Activated naive CD4-positive, alpha-beta T cell treated with anti-CD3 and anti-CD28 coated beads, Interleukin-2, amount 50 U/mL, for 72 hours (primary cell): ENCODE data around the gene HLA-DQB1. TPM values are rescaled to one million over a fixed set of nuclear protein-coding genes. Genes with fewer than 3 reads are reported as not detected.
A peak's percentile ranks its signal among the peaks of the same experiment; 100 is the strongest.
"Not testable (repeated sequence)": the region's sequence is repeated elsewhere in the genome, so short reads cannot be mapped to it uniquely, and the experiment has no call there.

Experiments used
- ATAC-seq, 2 donors: fragments of 150-1000 bp; cut with Tn5 transposase; 2 replicates each; pipeline ENCODE4 v1.10.0; 2021; ENCODE audit warnings: mild to moderate bottlenecking in 2 of 2, moderate library complexity in 2 of 2
- DNase-seq, 2 donors: peaks; one replicate each; pipeline ENCODE4 v3.0.0; 2021 to 2022; ENCODE audit warnings: low spot score in 2 of 2
- H3K27ac Mint-ChIP-seq, 2 donors: one replicate each; pipeline ENCODE4 v1.8.0; 2022; ENCODE audit warnings: mild to moderate bottlenecking in 2 of 2, mixed read lengths in 2 of 2
- H3K36me3 Mint-ChIP-seq, 2 donors: one replicate each; pipeline ENCODE4 v1.8.0; 2022; ENCODE audit warnings: mixed read lengths in 2 of 2
- H3K9me3 Mint-ChIP-seq, 2 donors: one replicate each; pipeline ENCODE4 v1.8.0; 2022; ENCODE audit warnings: mixed read lengths in 2 of 2
- total RNA-seq, 2 donors: library from RNA; stranded (reverse); gene quantifications; one replicate each; pipeline ENCODE4 v1.2.3, GENCODE V29; 2022

The HLA-DQB1 gene
- total RNA-seq, 2 donors from 2014 or later = 34.7 TPM; not detected in 1

- no peak for DNase-seq
- Mint-ChIP-seq H3K27ac (no peak overlapping the region), H3K36me3 (no peaks in the 10 kb centered on the region), H3K9me3 (no peaks in the 10 kb centered on the region)
- ATAC-seq = no peak
Observed at GRCh38 chr6:32641122-32641521, 25.3 kb downstream of the HLA-DQB1 start.

DNA sequence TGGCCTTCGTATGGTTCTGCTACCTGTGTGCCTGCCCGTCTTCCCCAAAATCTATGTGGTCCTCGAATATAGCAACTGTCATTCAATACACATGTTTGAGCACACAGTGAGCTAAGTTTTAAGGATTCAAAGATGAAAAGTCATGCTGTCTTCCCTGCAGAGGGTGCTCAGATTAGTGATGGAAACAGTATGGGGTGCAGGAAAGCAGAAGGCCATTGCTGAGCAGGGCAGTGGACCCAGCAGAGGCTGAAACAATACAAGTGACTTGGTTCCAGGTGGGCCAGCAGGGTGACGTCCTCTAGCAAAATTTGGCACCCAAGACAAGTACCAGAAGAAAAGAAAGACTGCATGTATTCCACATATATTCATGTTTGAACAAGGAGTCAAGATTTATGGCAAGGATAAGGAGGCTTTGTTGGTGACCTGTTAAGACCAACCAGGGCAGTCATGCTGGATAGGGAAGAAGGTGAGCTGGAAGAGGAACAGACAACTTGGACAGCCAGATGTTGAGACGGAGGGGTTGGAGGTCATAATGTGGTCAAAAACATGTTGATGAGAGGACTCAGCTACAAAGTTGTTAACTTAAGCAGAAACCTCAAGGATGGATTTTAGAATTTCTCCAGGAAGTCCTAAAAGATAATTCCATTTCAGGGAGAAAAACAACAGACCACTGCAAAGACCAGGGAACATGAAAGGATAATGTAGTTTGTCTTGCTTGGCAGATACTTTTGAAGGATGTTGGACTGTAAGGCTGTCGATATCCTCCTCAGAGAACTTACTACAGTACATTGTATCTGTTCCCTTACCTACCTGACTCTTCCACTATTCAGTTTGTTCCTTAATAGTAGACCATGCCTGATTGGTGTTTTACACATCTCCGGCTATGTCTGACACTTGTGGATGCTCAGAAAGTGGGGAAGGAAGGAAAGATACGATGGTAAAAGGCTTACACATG, 26.7 kb downstream of the HLA-DQB1 start:
- Mint-ChIP-seq H3K27ac (peak overlapping the region in 1 of 2 donors; percentile 50), H3K9me3 (no peaks in the 10 kb centered on the region), H3K36me3 (no peaks in the 10 kb centered on the region)
- ATAC-seq (no peak), DNase-seq (no peak)

- Mint-ChIP-seq H3K9me3 (no peaks in the 10 kb centered on the region), H3K36me3 (no peaks in the 10 kb centered on the region), H3K27ac (peak overlapping the region in 1 of 2 donors; percentile 23)
- DNase-seq = no peak
- no peak for ATAC-seq
Observed at GRCh38 chr6:32638532-32639219, 27.8 kb downstream of the HLA-DQB1 start.

- no peaks in the 10 kb centered on the region for H3K9me3 Mint-ChIP-seq
Observed at GRCh38 chr6:32637883-32638282, 28.6 kb downstream of the HLA-DQB1 start.

DNA sequence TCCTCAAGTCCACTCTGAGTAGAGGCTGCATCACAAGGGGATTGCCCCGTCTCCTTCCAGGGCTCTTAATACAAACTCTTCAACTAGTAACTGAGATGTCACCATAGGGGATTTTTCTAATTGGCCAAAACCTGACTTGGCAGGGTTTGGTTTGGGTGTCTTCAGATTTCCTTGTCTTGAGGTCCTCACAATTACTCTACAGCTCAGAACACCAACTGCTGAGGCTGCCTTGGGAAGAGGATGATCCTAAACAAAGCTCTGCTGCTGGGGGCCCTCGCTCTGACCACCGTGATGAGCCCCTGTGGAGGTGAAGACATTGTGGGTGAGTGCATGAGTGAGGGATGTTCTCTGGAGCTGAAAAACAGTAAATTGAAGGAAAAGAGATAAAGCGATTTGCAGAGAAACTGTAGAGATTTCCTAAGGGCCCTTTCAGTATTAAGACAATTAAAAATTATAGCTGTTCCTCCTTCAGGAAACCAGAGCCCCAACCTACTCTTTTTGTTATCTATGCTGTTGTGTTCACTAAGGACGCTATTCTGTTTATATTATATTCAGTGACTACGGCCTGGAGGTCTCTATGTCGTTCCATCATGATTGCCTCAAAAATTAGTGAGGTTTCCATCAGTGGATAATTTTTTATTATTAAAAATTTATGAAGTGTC, 29.1 kb downstream of the HLA-DQB1 start, which contains the start of gene HLA-DQA1:
TSS of gene HLA-DQA1 (plus strand) at position 188 of the 662 bp plus-strand sequence. CDS start at position 241, 53 bp downstream.
- H3K36me3 Mint-ChIP-seq = no peaks in the 10 kb centered on the region
- H3K9me3 Mint-ChIP-seq = no peaks in the 10 kb centered on the region
- DNase-seq (no peak), ATAC-seq (no peak)
- no peak within 1 kb of the TSS for H3K27ac Mint-ChIP-seq

More at GRCh38 chr6:32637883-32638282, 28.6 kb downstream of the HLA-DQB1 start:
- no peak for DNase-seq
- ATAC-seq = no peak
- H3K27ac Mint-ChIP-seq = no peak overlapping the region
- no peaks in the 10 kb centered on the region for H3K36me3 Mint-ChIP-seq

DNA sequence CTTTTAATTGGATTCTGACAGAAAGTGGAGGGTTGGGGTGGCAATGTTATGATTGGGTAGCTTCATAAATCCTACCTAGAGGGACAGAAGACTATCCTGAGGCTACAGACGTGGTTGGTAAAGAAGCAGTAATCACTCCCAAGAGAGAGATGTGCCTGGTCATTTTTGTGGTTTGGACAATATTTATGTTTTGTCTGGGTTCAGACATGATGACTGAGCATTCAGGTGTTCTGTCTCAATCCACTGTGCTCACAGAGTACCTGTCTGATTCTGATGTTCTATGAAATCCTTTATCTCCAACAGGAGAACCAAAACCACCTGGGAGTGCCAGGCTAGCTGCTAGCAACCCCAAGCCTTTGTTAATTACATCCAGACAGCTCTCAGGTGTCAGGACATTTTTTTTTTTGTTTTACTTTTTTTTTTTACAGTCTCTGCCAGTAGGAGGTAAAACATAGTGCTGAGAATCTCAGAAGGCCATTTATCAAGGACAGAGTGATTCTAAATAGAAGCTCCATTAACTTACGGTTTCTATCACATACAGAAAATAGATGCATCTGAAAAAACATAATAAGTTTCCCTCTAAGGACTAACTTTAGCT, 30.8 kb downstream of the HLA-DQB1 start:
- Mint-ChIP-seq H3K36me3 (no peaks in the 10 kb centered on the region), H3K9me3 (no peaks in the 10 kb centered on the region), H3K27ac (no peak overlapping the region)
- no peak for ATAC-seq
- no peak for DNase-seq

- not testable (repeated sequence) for ATAC-seq, H3K36me3 Mint-ChIP-seq, H3K9me3 Mint-ChIP-seq, DNase-seq, H3K27ac Mint-ChIP-seq
Observed at GRCh38 chr6:32629793-32630192, 36.7 kb downstream of the HLA-DQB1 start.

GRCh38 chr6:32627831-32628230, 38.6 kb downstream of the HLA-DQB1 start:
- Mint-ChIP-seq H3K27ac (peak overlapping the region in 1 of 2 donors; percentile 67), H3K9me3 (no peaks in the 10 kb centered on the region), H3K36me3 (no peaks in the 10 kb centered on the region)
- no peak for ATAC-seq
- DNase-seq = no peak

DNA sequence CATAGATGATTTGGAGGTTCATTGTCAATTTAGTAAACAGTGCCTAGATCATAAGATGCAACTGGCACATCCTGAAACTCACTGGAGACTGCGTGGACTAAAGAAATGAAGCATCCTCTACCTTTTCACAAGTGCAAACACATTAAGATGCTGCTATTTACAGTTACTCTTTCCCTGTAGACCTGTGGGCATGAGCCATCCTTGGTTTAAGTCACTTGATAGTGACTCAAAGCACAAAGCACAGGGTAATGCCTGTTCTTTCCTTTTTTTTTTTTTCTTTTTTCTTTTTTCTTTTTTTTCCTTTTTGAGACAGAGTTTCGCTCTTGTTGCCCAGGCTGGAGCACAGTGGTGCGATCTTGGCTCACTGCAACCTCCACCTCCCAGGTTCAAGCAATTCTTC, 39.2 kb downstream of the HLA-DQB1 start:
- DNase-seq (no peak), ATAC-seq (peak; percentile 38 to 65)
- no peaks in the 10 kb centered on the region for H3K36me3 Mint-ChIP-seq
- no peaks in the 10 kb centered on the region for H3K9me3 Mint-ChIP-seq
- no peak overlapping the region for H3K27ac Mint-ChIP-seq

DNA sequence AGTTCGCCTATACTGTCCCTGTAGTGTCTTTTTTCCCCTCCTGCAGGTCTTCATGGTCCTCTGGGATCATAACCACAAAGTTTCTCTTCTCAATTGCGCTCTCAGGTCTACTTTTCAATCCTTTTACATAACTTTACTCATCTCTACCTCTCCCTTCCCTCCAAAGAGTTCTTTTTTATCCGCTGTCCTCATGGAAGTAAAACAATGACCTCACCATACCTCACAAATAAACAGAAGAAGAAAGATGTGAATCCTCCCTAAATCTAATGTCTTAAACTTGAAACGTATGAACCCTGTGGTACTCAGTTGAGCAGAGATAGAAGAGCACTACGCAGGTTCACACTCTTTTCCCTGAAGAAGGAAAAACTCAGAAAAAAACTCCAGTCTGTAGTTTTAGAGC, 41.3 kb downstream of the HLA-DQB1 start:
- no peak for DNase-seq
- no peak for ATAC-seq
- Mint-ChIP-seq H3K27ac (no peak overlapping the region), H3K36me3 (no peaks in the 10 kb centered on the region), H3K9me3 (no peaks in the 10 kb centered on the region)

DNA sequence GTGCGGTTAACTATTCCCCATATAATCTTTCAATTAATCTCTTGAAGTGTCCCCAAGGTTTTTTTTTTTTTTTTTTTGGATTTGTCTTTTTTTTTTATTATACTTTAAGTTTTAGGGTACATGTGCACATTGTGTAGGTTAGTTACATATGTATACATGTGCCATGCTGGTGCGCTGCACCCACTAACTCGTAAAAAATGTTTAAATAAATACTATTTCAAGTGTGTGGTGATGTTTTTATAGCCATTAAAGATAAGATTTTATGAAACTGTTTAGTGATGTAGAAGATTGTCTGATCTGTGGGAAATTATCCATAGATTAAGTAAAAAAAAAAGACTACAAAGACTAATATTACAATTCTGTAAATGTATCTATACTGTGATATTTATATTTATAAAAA, 41.9 kb downstream of the HLA-DQB1 start:
- Mint-ChIP-seq H3K9me3 (no peaks in the 10 kb centered on the region), H3K36me3 (no peaks in the 10 kb centered on the region), H3K27ac (no peak overlapping the region)
- DNase-seq (no peak), ATAC-seq (no peak)

DNA sequence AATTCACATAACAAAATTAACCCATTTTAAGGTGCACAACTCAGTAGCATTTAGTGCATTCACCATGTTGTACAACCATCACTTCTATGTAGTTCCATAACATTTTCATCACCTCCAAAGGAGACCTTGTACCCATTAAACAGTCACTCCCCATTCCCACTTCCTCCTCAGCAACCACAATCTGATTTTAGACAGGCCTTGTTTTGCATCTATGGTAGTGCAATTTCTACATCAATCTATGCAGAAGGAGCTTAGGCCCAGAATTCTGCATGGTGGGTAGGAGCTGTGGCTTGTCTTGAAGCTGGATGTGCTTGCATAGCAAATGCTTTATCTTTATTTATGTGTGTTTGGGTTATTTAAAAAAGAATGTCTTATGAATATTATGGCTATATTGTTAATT, 42.8 kb downstream of the HLA-DQB1 start:
- ATAC-seq (peak in 1 of 2 donors; percentile 6), DNase-seq (no peak)
- Mint-ChIP-seq H3K36me3 (peaks cover 0 to 3% of the 10 kb centered on the region in 2 donors), H3K27ac (no peak overlapping the region), H3K9me3 (no peaks in the 10 kb centered on the region)

GRCh38 chr6:32622545-32623401, 43.7 kb downstream of the HLA-DQB1 start:
- DNase-seq (peak in 1 of 2 donors; percentile 21), ATAC-seq (peak; percentile 80 to 92)
- Mint-ChIP-seq H3K27ac (peak overlapping the region; percentile 86 to 89), H3K36me3 (peaks cover 0 to 12% of the 10 kb centered on the region in 2 donors), H3K9me3 (peaks cover 0 to 6% of the 10 kb centered on the region in 2 donors)

GRCh38 chr6:32621372-32621771, 45.1 kb downstream of the HLA-DQB1 start:
- no peak overlapping the region for H3K27ac Mint-ChIP-seq
- peaks cover 0 to 13% of the 10 kb centered on the region in 2 donors for H3K9me3 Mint-ChIP-seq
- H3K36me3 Mint-ChIP-seq = peaks cover 0 to 19% of the 10 kb centered on the region in 2 donors
- DNase-seq = no peak
- ATAC-seq = no peak

DNA sequence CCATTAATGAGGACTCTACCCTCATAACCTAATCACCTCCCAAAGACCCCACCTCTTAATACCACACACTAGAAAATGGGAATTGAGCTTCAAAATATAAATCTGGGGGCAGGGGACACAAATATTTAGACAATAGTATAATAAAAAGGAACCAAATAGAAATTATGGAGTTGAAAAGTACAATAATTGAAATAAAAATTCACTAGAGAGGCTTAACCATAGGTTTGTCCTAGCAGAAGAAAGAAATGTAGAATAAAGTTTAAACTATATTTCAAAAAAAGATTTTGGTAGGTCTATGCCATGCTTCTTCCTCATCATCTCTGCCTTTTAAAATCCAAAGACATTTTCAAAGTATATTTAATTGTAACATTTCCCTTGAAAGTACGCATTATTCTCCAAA, 48.7 kb downstream of the HLA-DQB1 start:
- H3K9me3 Mint-ChIP-seq = peaks cover 4 to 13% of the 10 kb centered on the region in 2 donors
- no peak for DNase-seq
- H3K27ac Mint-ChIP-seq = no peak overlapping the region
- ATAC-seq = no peak
- peaks cover 0 to 25% of the 10 kb centered on the region in 2 donors for H3K36me3 Mint-ChIP-seq
